Endothelial cell of umbilical vein (primary cell): ENCODE results near the gene PNPLA5. TPM values are rescaled to one million over a fixed set of nuclear protein-coding genes. Genes with fewer than 3 reads are reported as not detected.

Source experiments
- BruUV-seq: library from RNA; stranded (reverse); fragments of 400-500 nt; replicated peaks from 2 replicates; lab custom pipeline; 2021; lab: Mats Ljungman, UMichigan
- CTCF ChIA-PET: fragments of 300-600, 350-600 bp; sonication (Branson Sonifier 250); formaldehyde crosslinking; loops from one replicate; lab custom pipeline; 2021; ENCODE audit warnings: antibody characterized with exemption, inconsistent platforms; lab: Charles Lee
- POLR2A ChIA-PET: fragments of 300-600, 350-600 bp; sonication (Branson Sonifier 250); formaldehyde crosslinking; loops from one replicate; lab custom pipeline; 2021; ENCODE audit warnings: antibody characterized with exemption, inconsistent platforms; lab: Charles Lee
- DNase-seq: peaks from one replicate; pipeline ENCODE4 v3.0.0-alpha.2; 2011; ENCODE audit warnings: low read depth, low spot score
- FAIRE-seq: peaks from 2 replicates; lab custom pipeline; 2011; peaks lifted over from hg19 to GRCh38; lab: Jason Lieb, UNC
- H2AFZ ChIP-seq: 2 replicates; pipeline ENCODE4 v1.6.0; 2012; ENCODE audit warnings: low read depth, low read length, control low read depth, inconsistent platforms
- H3K27ac ChIP-seq: 2 replicates; pipeline ENCODE4 v1.5.1; 2011; ENCODE audit warnings: low read depth, mild to moderate bottlenecking, control low read depth, low read length, moderate library complexity; ENCODE audit not compliant: insufficient read depth
- H3K27me3 ChIP-seq, 2 experiments: 2 replicates each; pipeline versions ENCODE4 v1.6.0 to v1.6.1; 2011; ENCODE audit warnings: low read length in 2 of 2, mixed read lengths in 1 of 2; ENCODE audit not compliant: control insufficient read depth in 2 of 2, insufficient read depth in 2 of 2
- H3K36me3 ChIP-seq, 2 experiments: 2 replicates in 1 of 2; 3 replicates in 1 of 2; pipeline ENCODE4 v1.5.1; 2011; ENCODE audit warnings: low read length in 2 of 2, mild to moderate bottlenecking in 1 of 2, moderate library complexity in 1 of 2; ENCODE audit not compliant: control insufficient read depth in 2 of 2, insufficient read depth in 2 of 2; ENCODE audit errors: extremely low read depth in 1 of 2
- H3K4me1 ChIP-seq: 3 replicates; pipeline ENCODE4 v1.5.1; 2011; ENCODE audit warnings: mild to moderate bottlenecking, low read length; ENCODE audit not compliant: control insufficient read depth, insufficient read depth; ENCODE audit errors: extremely low read depth
- H3K4me2 ChIP-seq: 2 replicates; pipeline ENCODE4 v1.6.1; 2011; ENCODE audit warnings: low read length, control low read depth, mixed read lengths; ENCODE audit not compliant: insufficient read depth
- H3K4me3 ChIP-seq, 3 experiments: fragments of 200-600 bp in 1 of 3; sonication (generic), shearing (Covaris generic) in 1 of 3; replicated peaks in 1 of 3; 2 replicates each; pipeline ENCODE4 v1.5.1; 2011 to 2016; ENCODE audit warnings: control low read depth in 3 of 3, low read length in 3 of 3, mild to moderate bottlenecking in 2 of 3, inconsistent platforms in 1 of 3, low read depth in 1 of 3, moderate library complexity in 1 of 3; ENCODE audit not compliant: insufficient read depth in 1 of 3
- H3K79me2 ChIP-seq: 2 replicates; pipeline ENCODE4 v1.6.0; 2012; ENCODE audit warnings: low read length, inconsistent platforms; ENCODE audit not compliant: control insufficient read depth, insufficient read depth
- H3K9ac ChIP-seq: replicated peaks from 2 replicates; pipeline ENCODE3; 2011; ENCODE audit warnings: low read length, control low read depth; ENCODE audit not compliant: insufficient read depth; ENCODE audit errors: extremely low read depth
- H3K9me1 ChIP-seq: replicated peaks from 3 replicates; pipeline ENCODE4 v1.6.0; 2011; ENCODE audit warnings: mild to moderate bottlenecking, low read length; ENCODE audit not compliant: control insufficient read depth, insufficient read depth; ENCODE audit errors: extremely low read depth
- H3K9me3 ChIP-seq: replicated peaks from 2 replicates; pipeline ENCODE4 v1.5.1; 2012; ENCODE audit warnings: low read length, inconsistent platforms; ENCODE audit not compliant: control insufficient read depth, insufficient read depth
- H4K20me1 ChIP-seq: replicated peaks from 2 replicates; pipeline ENCODE3; 2011; ENCODE audit warnings: mild to moderate bottlenecking, low read length; ENCODE audit not compliant: control insufficient read depth, insufficient read depth; ENCODE audit errors: extremely low read depth
- CTCF ChIP-seq, 2 donors: IDR thresholded peaks; 1 replicate in 1 of 2; 2 replicates in 1 of 2; pipeline ENCODE4 v1.5.1; 2011; ENCODE audit warnings: low read length in 2 of 2, mild to moderate bottlenecking in 2 of 2, moderate library complexity in 2 of 2, control low read depth in 1 of 2, inconsistent platforms in 1 of 2, low read depth in 1 of 2; ENCODE audit not compliant: insufficient read depth in 1 of 2; ENCODE audit errors: extremely low read depth in 1 of 2
- EZH2 ChIP-seq: IDR thresholded peaks from 2 replicates; pipeline ENCODE4 v1.6.1; 2012; ENCODE audit warnings: borderline replicate concordance, low read depth, mild to moderate bottlenecking, moderate library complexity, low read length, inconsistent platforms; ENCODE audit not compliant: severe bottlenecking
- FOS ChIP-seq: IDR thresholded peaks from 2 replicates; pipeline ENCODE4 v1.6.1; 2011; ENCODE audit warnings: mild to moderate bottlenecking, low read length, moderate library complexity, borderline replicate concordance; ENCODE audit not compliant: insufficient read depth
- GATA2 ChIP-seq: IDR thresholded peaks from 2 replicates; pipeline ENCODE4 v1.7.0; 2011; ENCODE audit warnings: low read depth, mild to moderate bottlenecking, moderate library complexity, mixed read lengths, low read length; ENCODE audit not compliant: insufficient read length, insufficient read depth
- JUN ChIP-seq: IDR thresholded peaks from 2 replicates; pipeline ENCODE4 v1.6.1; 2011; ENCODE audit warnings: borderline replicate concordance, low read depth; ENCODE audit not compliant: insufficient read length, insufficient read depth
- MAX ChIP-seq: IDR thresholded peaks from 2 replicates; pipeline ENCODE4 v1.6.1; 2011; ENCODE audit not compliant: insufficient read depth, insufficient read length
- MYC ChIP-seq: IDR thresholded peaks from one replicate; pipeline ENCODE4 v1.6.1; 2011; ENCODE audit warnings: mild to moderate bottlenecking, low read depth, low read length
- POLR2A ChIP-seq: IDR thresholded peaks from 2 replicates; pipeline ENCODE4 v1.6.1; 2012; ENCODE audit warnings: low read depth, mild to moderate bottlenecking, control low read depth, low read length
- POLR2AphosphoS5 ChIP-seq: IDR thresholded peaks from 2 replicates; pipeline ENCODE4 v1.6.1; 2012; ENCODE audit warnings: low read depth, mild to moderate bottlenecking, control low read depth, low read length, moderate library complexity; ENCODE audit not compliant: insufficient read depth
- dilution Hi-C: fragments of 300-500 bp; cut with MboI; formaldehyde crosslinking; loops from one replicate; pipeline ENCODE4 v1.15.0; 2019; ENCODE audit warnings: low sequenced_read_pairs; ENCODE audit not compliant: extremely low pct_ligation_motif_present
- intact Hi-C: fragments of 100-400 bp; cut with micrococcal nuclease; formaldehyde crosslinking; loops from one replicate; pipeline ENCODE4 v1.10.0; 2022
- polyA plus RNA-seq, 4 experiments: library from polyadenylated mRNA; depleted of rRNA in 3 of 4; stranded (reverse) in 3 of 4; unstranded in 1 of 4; fragments of >200 nt; gene quantifications; 2 replicates each; pipeline versions ENCODE4 v1.2.1 to v1.2.3, GENCODE V29; 2011 to 2012; ENCODE audit warnings: missing spikeins in 1 of 4
- total RNA-seq: library from RNA; stranded (reverse); gene quantifications from 2 replicates; pipeline ENCODE4 v1.2.3, GENCODE V29; 2021

The PNPLA5 gene
- total and polyA plus RNA-seq, 2 donors (not counting 3 experiments of a cell fraction or from before 2014, with no cell fraction given) = not detected

GRCh38 chr22:43858156-43858895 is 33.5 kb downstream of the PNPLA5 start:
- no peak overlapping the region for H2AFZ ChIP-seq
- intact Hi-C loops (no loop called here), dilution Hi-C loops (no loop called here)
- no peak for FAIRE-seq
- H3K79me2 ChIP-seq = no peaks in the 10 kb centered on the region
- H3K4me1 ChIP-seq = no peaks in the 10 kb centered on the region
- ChIA-PET CTCF (no interaction called here), POLR2A (no interaction called here)
- H3K4me2 ChIP-seq = no peak overlapping the region
- no peak overlapping the region for H3K9ac ChIP-seq
- BruUV-seq = no TSS peak
- DNase-seq = no peak
- TF ChIP-seq CTCF (IDR thresholded peaks at IDR 0.05; ENCODE audit: extremely low read depth in 1 of 2, insufficient read depth in 1 of 2, low read depth in 1 of 2, low read length in 2 of 2) = no peak
- TF ChIP-seq MYC = no peak
- no peak for TF ChIP-seq GATA2
- no peak for TF ChIP-seq FOS
- no peak for TF ChIP-seq POLR2A
- TF ChIP-seq EZH2 = no peak
- TF ChIP-seq MAX = no peak
- no peak for TF ChIP-seq JUN
- no peak for TF ChIP-seq POLR2AphosphoS5
- H4K20me1 ChIP-seq = no peaks in the 10 kb centered on the region
- H3K9me1 ChIP-seq = no peaks in the 10 kb centered on the region
- no peaks in the 10 kb centered on the region for H3K9me3 ChIP-seq
- H3K27me3 ChIP-seq = peaks cover 0 to 10% of the 10 kb centered on the region in 2 experiments
- no peak overlapping the region for H3K4me3 ChIP-seq
- no peak overlapping the region for H3K27ac ChIP-seq
- no peaks in the 10 kb centered on the region for H3K36me3 ChIP-seq
